Measurements from ENCODE around the gene ANO10.
"Not testable (repeated sequence)": the region's sequence is repeated elsewhere in the genome, so short reads cannot be mapped to it uniquely, and the experiment has no call there.

Gene ANO10

DNA sequence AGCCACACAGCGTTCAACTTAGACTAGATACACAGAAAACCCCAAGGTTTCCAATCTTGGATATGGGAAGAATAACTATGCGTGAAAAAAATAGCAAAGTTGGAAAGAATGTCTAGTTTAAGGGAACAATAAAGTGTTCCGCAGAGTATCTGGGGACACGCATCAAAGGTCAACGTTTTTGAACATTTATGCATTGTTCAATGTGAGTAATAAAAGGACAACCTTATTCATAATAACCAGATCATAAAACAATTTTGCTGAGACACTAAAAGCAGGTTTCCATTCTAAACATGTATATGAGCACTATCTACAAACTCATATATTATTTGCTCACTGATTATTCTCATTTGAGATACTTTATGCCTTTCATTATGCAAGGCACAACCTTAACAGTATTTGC, 7.8 kb downstream of the ANO10 start:
- TF ChIP-seq, protein P1, sequence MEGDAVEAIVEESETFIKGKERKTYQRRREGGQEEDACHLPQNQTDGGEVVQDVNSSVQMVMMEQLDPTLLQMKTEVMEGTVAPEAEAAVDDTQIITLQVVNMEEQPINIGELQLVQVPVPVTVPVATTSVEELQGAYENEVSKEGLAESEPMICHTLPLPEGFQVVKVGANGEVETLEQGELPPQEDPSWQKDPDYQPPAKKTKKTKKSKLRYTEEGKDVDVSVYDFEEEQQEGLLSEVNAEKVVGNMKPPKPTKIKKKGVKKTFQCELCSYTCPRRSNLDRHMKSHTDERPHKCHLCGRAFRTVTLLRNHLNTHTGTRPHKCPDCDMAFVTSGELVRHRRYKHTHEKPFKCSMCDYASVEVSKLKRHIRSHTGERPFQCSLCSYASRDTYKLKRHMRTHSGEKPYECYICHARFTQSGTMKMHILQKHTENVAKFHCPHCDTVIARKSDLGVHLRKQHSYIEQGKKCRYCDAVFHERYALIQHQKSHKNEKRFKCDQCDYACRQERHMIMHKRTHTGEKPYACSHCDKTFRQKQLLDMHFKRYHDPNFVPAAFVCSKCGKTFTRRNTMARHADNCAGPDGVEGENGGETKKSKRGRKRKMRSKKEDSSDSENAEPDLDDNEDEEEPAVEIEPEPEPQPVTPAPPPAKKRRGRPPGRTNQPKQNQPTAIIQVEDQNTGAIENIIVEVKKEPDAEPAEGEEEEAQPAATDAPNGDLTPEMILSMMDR (IDR thresholded peaks at IDR 0.05; ENCODE audit: insufficient read depth, low read depth, low read length, missing control alignments) = no peak
- H3K4me3 ChIP-seq (ENCODE audit: low read depth, low read length) = no peak overlapping the region
- no peak for DNase-seq (ENCODE audit: low read depth)

DNA sequence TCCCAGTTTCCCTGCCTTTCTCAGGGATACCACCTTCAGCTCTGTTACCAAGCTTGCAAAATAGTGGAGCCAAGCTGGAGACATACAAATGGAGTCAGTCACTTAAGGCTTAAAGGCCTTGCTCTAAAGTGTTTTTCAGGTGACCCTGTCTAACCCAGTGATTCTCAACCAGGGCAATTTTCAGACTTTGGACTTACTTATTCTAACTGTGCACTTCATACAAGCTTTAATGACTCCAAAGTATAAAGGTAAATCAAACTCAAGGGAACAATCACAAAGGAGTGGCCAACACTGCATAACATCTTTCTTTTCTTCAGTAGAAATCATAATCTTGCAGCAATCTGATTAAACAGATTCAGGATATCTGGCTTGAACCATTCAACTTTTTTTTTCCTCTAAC, 9.4 kb downstream of the ANO10 start:
- TF ChIP-seq, protein P1 (IDR thresholded peaks at IDR 0.05; ENCODE audit: insufficient read depth, low read depth, low read length, missing control alignments) = no peak
- H3K4me3 ChIP-seq (ENCODE audit: low read depth, low read length) = no peak overlapping the region
- DNase-seq (ENCODE audit: low read depth) = no peak

DNA sequence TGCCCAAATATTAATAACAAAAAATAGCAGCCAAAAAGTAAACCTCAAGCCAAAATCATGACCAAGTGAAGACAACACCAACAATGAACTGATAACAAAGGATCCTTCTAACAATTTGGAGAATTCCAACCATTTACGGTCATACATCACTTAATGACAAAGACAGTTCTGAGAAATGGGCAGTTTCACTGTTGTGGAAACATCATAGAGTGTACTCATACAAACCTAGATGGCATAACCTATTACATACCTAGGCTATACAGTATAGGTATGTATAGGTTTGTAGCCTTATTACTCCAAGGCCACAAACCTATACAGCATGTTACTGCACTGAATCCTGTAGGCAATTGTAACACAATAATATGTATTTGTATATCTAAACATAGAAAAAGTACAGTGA, 12.4 kb downstream of the ANO10 start:
- no peak overlapping the region for H3K4me3 ChIP-seq (ENCODE audit: low read depth, low read length)
- DNase-seq (ENCODE audit: low read depth) = no peak
- TF ChIP-seq, protein P1 (IDR thresholded peaks at IDR 0.05; ENCODE audit: insufficient read depth, low read depth, low read length, missing control alignments) = no peak

DNA sequence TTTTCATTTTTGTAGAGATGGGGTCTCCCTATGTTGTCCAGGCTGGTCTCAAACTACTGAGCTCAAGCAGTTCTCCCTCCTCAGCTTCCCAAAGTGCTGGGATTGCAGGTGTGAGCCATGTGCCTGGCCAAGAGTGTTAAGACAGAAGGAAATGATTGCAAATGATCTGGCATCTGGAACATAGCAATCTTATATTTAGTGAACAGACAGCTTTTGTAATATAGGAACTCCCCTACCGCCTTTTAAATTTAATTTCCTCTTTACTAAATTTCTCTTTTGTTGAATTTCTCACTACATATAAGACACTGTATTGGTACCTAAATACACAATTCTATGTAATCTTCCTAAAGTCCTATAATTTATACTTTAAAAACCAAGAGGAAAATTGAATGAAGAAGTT, 13.1 kb downstream of the ANO10 start:
- H3K4me3 ChIP-seq (ENCODE audit: low read depth, low read length) = no peak overlapping the region
- TF ChIP-seq, protein P1 (IDR thresholded peaks at IDR 0.05; ENCODE audit: insufficient read depth, low read depth, low read length, missing control alignments) = no peak
- DNase-seq (ENCODE audit: low read depth) = no peak

DNA sequence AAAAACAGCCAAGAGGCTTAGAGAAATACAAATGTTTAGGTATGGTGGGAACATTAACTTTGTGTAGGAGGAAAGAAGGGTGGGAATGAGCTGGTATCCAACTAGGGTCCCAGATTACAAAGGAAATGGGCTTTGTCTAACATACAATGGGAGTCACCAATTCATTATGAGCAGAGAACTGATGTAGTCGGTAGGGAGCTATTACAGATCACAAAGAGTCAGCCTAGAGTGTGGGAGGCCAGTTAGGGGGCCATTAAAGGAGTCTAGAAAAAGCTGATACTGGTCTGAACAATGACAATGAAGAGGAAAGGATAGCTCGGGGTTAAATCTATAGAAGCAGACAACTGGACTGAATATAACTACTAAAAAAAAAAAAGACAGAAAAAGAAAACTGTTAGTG, 15.5 kb downstream of the ANO10 start:
- DNase-seq (ENCODE audit: low read depth) = no peak
- TF ChIP-seq, protein P1 (IDR thresholded peaks at IDR 0.05; ENCODE audit: insufficient read depth, low read depth, low read length, missing control alignments) = no peak
- H3K4me3 ChIP-seq (ENCODE audit: low read depth, low read length) = no peak overlapping the region

DNA sequence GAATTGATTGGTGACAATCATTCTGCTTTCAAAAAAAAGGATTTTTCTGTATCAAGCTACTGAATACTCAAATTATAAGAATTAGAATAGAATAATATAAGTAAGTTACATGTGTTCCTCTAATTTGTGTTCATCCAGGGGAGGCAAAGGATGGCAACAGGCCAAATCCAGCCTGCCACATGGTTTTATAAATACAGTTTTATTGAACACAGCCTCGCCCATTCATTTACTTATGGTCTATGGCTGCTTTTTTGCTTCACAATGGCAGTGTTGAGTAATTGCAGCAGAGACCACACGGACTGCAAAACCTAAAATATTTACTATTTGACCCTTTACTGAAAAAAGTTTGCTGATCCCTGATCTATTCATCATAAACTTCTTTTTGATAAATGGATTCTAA, 21.9 kb downstream of the ANO10 start:
- not testable (repeated sequence) for DNase-seq (ENCODE audit: low read depth)

DNA sequence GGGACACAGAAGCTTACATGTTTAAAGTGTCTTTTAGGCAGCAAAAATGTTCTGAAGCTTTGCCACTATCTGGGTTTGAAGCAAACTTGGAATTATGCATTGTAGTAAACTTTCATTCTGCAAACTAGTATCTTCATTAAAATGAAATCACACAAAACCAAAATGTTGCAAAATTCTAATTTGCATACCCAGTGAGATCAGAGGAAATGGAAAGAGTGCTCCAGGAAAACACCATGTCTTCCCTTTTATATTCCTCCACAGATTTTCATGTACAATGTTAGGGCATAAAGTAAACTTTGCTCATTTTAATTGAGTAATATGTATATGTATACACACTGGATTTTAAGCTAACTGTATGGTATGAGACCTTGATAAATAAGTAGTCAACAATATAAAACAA, 23.9 kb downstream of the ANO10 start:
- H3K4me3 ChIP-seq (ENCODE audit: low read depth, low read length) = no peak overlapping the region
- DNase-seq (ENCODE audit: low read depth) = no peak
- TF ChIP-seq, protein P1 (IDR thresholded peaks at IDR 0.05; ENCODE audit: insufficient read depth, low read depth, low read length, missing control alignments) = no peak

More for the DNA sequence above, 21.9 kb downstream of the ANO10 start:
- not testable (repeated sequence) for H3K4me3 ChIP-seq (ENCODE audit: low read depth, low read length)

DNA sequence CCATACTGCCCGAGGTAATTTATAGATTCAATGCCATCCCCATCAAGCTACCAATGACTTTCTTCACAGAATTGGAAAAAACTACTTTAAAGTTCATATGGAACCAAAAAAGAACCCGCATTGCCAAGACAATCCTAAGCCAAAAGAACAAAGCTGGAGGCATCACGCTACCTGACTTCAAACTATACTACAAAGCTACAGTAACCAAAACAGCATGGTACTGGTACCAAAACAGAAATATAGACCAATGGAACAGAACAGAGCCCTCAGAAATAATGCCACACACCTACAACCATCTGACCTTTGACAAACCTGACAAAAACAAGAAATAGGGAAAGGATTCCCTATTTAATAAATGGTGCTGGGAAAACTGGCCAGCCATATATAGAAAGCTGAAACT, 25.6 kb downstream of the ANO10 start:
- DNase-seq (ENCODE audit: low read depth); H3K4me3 ChIP-seq (ENCODE audit: low read depth, low read length): not testable (repeated sequence)

DNA sequence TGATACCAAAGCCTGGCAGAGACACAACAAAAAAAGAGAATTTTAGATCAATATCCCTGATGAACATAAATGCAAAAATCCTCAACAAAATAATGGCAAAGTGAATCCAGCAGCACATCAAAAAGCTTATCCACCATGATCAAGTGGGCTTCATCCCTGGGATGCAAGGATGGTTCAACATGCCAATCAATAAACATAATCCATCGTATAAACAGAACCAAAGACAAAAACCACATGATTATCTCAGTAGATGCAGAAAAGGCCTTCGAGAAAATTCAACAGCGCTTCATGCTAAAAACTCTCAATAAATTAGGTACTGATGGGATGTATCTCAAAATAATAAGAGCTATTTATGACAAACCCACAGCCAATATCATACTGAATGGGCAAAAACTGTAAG, 26.5 kb downstream of the ANO10 start:
- DNase-seq (ENCODE audit: low read depth); H3K4me3 ChIP-seq (ENCODE audit: low read depth, low read length): not testable (repeated sequence)

DNA sequence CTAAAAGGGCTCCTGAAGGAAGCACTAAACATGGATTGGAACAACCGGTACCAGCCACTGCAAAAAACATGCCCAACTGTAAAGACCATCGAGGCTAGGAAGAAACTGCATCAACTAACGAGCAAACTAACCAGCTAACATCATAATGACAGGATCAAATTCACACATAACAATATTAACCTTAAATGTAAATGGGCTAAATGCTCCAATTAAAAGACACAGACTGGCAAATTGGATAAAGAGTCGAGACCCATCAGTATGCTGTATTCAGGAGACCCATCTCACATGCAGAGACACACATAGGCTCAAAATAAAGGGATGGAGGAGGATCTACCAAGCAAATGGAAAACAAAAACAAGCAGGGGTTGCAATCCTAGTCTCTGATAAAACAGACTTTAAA, 28.2 kb downstream of the ANO10 start:
- DNase-seq (ENCODE audit: low read depth); H3K4me3 ChIP-seq (ENCODE audit: low read depth, low read length): not testable (repeated sequence)

DNA sequence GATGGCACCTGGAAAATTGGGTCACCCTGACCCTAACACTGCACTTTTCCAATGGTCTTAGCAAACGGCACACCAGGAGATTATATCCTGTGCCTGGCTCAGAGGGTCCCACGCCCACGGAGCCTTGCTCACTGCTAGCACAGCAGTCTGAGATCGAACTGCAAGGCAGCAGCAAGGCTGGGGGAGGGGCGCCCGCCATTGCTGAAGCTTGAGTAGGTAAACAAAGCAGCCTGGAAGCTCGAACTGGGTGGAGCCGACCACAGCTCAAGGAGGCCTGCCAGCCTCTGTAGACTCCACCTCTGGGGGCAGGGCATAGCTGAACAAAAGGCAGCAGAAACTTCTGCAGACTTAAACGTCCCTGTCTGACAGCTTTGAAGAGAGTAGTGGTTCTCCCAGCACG, 29.9 kb downstream of the ANO10 start:
- H3K4me3 ChIP-seq (ENCODE audit: low read depth, low read length); DNase-seq (ENCODE audit: low read depth): not testable (repeated sequence)
